Measurements from ENCODE around the gene PCSK6.

- TF ChIP-seq CTCF (IDR thresholded peaks at IDR 0.05) (no peak), POLR2AphosphoS5 (IDR thresholded peaks at IDR 0.05) (peak in 1 of 3 donors; percentile 19)
These were observed 223.5 kb downstream of the PCSK6 start for GRCh38 chr15:101266034-101266433.

Measured in stomach (tissue), 4 donors.